Activated T-cell treated with anti-CD3 and anti-CD28 coated beads, Interleukin-2, amount 50 U/mL, for 1 hour (primary cell): ENCODE measurements around the gene CHCHD4.
"Not testable (repeated sequence)": the region's sequence is repeated elsewhere in the genome, so short reads cannot be mapped to it uniquely, and the experiment has no call there.

ENCODE experiments used
- DNase-seq: peaks from one replicate; pipeline ENCODE4 v3.0.0-alpha.2; 2020

The CHCHD4 gene

DNA sequence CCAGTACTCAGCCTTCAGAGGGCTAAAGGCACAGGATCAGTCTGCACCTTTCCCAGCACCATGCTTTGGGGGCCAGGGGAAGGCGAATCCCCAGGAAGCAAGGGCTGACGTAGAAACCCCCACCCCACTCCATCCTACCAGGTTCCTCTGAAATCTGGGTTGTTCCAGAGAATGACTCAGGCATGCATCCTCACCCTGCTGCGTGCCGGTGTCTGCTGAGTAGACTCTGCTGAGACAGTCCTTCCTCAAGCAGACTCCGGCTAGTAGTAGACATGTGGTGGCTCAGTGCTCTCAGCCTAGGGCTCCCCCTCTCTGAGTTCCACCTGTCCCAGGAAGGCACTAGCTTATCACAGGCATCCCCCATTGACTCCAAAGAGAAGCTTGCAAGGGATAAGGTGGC lies 9.2 kb upstream of the CHCHD4 start:
- DNase-seq = no peak

DNA sequence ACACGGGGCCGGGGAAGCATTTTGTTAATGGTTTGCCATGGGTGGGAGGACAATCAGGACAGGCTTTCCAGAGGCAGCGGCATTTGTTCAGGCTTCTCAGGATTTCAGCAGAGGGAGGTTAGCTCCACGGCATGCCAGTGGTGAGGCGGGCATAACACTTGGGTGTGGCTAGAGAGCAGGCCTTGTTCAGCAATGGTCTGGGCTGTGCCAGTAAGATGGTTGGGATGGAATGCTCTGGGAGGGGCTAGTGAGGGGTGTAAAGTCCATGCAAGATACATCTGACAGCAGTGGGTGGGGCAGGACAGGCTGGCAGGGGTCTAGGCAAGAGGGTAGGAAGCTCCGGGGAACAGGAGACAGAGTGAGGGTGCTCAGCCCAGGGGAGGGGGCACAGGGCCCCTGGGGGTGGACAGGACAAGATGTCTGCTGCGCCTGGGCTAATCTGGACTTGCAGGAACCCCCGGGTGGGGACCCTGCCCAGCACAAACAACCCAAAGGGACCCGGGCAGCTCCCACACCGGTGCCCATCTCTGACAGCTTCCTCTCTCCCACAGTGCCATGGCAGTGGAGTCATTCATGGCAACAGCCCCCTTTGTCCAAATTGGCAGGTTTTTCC lies 8.6 kb upstream of the CHCHD4 start:
- no peak for DNase-seq

DNA sequence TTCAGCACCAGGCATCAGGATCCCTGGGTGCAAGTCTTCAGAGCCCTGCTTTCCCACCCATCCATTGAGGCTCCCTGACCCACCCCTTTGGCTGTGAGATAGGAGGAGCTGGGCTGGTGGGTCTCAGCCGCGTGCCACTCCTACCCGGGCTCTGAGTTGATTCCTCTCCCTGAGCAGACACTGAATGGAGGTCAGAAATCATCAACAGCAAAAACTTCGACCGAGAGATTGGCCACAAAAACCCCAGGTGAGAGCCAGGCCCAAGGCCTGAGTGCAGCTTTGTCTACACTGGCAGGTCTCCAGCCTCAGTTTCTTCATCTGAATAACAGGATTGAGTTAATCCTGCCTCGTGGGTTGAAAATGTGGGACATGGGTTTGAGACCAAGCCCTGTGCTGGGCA lies 8.0 kb upstream of the CHCHD4 start:
- no peak for DNase-seq

DNA sequence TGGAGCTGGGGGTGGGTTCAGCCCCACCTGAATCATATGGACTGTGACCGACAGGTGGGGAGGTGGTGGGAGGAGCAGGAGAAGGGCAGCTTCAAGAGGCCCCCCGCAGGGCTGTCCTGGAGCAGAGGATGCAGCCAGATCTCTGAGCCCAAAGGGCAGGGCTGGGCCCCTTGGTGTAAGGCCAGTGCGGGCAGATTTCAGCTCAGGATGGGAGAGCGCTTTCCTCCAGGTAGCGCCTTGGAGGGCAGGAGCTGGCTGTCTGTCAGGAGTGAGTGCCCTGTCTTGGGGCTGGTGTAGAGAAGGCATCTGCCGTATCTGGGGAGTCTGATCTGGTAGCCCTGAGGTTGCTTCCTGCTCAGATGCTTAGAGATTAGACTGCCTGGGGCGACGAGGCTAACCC lies 7.5 kb upstream of the CHCHD4 start:
- DNase-seq = no peak

DNA sequence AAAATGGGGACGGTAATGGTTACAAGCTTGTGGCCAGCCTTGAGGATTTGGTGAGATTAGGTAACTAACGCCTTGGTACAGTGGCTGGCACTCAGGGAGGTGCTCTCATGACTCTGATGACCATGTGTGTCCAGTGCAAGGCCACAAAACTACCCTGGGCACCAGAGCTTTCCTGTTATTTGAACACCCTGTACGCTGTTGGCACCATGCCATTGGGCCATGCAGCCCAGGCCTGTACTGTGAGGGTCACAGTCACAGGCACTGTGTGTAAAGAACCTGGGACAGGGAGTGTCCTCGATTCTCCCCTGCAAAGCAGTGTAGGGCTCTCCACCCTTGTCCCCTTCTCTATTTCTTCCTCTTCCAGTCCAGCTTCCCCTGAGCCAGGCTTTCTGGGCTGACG lies 6.5 kb upstream of the CHCHD4 start:
- DNase-seq = no peak

DNA sequence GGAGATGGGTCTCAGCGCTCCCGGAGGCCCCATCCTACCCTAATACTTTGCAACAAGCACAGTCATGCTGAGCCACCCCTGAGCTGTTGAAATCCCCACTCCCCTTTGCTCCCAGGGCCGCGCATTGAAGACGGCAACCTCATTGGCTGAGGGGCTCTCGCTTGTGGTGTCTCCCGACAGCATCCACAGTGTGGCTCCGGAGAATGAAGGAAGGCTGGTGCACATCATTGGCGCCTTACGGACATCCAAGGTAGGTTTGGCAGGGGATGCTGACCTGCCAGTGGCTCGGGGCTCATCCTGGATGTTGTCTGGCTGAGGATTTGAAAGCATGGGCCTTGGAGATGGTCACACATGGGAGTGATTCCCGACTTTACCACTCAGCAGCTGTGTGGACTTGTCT lies 6.0 kb upstream of the CHCHD4 start:
- DNase-seq = no peak

DNA sequence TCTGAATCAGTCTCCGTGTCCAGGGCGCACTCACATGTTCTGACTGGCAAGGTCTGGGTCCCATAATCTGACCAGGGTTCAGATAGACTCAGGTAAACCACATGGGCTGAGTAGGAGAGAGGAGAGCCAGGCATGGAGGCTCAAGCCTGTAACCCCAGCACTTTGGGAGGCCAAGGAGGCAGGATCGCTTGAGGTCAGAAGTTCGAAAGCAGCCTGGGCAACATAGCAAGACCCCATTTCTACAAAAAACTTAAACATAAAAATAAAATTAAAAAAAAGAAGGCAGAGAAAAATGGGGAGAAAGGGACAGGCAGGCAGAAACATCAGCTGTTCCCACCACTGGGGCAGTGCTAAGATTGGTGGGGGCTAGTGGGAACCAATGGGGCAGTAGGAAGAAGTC lies 5.6 kb upstream of the CHCHD4 start:
- no peak for DNase-seq

DNA sequence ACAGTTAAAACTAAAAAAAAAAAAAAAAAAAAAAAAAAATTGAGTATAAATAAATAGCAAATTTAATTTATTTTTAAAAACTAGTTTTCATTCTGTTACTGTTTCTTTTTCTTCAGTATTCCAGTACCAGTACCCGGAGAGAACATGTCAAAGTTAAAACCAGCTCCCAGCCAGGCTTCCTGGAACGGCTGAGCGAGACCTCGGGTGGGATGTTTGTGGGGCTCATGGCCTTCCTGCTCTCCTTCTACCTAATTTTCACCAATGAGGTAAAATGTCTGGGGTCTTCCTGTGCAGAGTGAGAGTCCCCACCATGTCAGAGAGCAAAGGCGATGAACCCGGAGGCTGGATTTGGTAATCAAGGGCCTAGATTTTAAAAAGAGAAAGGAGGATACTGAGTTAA lies 4.6 kb upstream of the CHCHD4 start:
- DNase-seq = no peak

DNA sequence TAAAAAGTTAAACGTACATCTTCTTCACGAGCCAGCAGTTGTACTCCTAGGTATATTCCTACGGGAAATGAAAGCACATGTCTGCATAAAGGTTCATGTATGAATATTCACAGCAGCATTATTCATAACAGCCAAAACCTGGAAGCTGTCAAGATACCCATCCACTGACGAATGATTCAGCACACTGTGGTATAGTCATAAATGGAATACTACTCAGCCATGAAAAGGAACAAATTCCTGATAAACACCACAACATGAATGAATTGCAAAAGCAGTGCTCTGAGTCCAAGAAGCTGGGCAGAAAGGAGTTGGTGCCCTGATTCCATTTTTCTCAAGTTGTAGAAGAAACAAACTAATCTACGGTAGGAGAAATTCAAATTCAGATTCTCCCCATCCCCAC lies 4.1 kb upstream of the CHCHD4 start:
- no peak for DNase-seq

DNA sequence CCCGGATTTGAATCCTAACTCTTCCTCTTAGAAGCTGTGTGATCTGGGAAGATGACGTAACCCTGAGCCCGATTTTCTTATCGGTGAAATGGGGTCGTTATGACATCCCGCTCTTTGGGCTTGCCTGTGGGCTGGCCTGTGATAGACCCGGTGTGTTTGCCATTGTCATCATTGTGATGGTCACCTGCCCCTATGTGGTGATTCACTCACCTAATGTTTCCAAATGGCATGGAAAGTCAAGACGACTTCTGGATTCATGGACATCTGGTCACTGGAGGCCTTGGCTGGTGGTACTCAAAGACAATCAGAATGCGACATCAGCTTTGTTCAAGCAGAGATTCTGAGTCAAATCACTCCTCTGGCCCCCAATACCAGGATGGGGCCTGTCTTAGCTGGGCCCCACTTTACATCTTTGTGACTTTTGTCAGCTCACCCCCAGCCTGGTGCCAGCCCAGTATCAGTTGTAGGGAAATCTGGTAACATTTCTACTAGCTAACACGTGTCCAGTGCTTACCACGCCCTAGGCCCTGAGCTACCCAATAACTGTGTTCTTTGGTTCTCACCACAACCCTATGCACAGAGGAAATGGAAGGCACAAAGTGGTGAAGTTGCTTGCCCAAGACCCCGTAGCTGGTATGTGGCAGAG lies 3.0 kb upstream of the CHCHD4 start:
- DNase-seq = no peak

DNA sequence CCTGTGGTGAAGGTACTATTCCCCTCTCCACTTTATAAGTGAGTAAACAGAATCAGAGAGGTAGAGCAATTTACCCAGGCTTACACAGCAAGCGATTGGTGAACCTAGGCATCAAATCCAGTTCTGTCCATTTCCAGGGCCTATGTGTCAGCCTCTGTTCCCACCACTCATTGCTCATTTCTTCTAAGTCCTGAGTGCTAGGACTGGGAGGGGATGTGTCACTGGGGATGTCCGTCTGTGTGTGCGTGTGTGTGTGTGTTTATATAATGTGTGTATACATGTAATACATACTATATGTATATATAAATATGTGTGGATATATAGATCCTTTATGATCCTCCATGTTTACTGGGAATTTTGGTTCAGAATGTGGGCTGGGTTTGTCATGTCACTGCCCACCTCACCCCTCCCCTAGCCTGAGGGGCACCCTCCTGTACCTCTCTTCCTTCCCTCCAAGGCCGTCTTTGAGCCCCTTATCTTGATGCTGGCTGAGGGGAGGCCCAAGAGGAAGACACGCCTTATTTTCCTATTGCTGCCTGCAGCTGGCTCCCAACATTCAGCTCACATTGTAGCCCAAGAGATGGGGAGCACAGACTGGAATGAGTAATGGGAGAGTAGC lies 2.3 kb upstream of the CHCHD4 start:
- DNase-seq = no peak

DNA sequence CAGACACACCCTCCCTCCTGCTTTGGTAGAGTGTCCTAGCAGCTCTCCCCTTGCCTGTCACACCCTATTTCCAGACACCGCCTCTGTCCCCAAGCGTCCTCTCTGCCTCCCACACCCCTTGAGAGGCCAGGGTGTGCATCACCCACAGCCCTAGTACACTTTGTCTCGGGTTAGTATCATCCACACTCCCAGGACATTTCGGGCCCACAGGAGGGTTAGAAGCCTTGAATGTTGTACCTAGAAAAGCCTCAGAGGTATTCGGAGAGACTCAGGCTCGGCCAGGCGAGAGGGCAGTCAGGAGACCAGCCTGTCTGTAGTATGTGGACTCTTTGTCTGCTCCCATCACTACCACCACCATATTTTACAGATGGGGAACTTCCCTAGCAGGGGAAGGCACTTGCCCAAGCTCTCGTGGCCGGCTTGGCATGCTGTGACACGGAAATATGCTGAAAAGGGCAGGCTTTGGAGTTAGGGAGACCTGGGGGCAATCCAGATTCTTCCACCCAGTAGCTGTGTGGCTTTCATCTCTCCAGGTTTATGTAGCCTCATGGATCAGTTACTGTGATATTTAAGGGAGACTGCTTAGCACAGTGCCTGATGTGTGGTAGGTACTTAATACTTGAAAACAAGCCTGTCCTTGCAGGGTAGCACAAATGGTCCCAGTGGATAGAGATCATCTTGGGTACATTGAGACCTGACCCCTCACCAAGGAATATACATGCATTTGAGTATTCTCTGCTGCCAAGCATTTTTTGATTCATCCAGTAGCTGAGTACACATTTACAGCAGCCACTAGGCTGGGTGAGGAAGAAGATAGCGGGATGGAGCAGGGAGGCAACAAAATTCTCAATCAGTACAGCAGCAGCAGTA lies 1.6 kb upstream of the CHCHD4 start:
- DNase-seq = no peak

DNA sequence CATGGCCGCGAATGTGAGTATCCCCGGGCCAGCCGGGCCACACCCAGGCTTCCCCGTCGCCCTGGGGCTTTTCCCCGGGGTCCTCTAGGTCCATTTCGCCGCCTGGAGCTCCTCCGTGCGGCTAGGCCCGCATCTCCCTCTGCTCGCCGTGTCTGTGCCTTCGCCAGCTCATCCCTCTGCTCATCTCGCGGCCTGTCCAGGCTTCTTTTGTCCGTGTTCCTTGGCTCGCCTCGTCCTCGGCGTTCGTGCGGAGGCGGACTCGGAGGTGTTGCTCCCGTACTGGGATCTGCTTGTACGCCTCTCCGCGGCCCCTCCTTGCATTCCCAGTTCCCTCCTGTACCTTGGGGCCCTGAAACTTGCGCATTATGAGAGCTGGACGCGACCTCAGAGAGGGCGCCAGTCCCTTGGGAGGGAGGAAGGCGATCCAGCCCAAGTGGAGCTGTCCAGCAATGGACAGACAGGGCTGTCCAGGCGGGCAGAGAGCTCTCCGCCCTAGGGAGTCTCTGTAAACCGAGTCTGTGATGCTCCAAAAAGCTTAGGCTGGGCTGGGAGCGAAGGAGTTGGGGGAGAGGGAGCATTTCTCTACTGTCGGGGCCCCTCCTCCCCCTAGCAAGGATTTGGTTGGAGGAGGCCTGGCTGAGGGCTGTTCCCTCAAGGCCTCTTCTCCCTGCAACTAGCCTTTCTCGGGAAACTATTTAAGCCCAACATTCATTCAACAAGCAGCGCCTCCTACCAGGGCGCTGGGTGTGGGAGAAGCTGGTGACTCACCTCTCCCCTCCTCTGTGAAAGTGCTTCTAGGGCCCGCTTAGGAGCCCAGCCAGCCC lies 735 bp upstream of the CHCHD4 start:
- peak; percentile 65 for DNase-seq

DNA sequence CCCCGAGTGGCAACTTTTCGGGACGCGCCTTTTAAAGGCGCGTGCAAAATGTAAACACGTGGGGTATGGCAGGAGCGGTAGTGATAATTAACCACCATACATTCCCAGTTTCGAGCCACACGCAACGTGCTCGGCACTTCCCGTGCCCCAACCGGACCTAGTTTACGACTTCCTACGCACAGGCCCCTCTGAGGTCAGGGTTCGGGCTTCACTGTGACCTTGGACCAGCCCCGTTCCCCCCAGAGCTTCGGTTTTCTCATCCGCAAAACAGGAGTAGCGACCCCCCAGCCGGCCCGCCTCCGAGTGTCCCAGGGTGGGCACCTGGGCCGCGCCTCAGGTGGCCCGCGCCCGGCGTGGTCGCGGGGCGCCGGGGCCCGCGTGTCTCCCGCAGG lies 451 bp downstream of the CHCHD4 start:
- DNase-seq = no peak

DNA sequence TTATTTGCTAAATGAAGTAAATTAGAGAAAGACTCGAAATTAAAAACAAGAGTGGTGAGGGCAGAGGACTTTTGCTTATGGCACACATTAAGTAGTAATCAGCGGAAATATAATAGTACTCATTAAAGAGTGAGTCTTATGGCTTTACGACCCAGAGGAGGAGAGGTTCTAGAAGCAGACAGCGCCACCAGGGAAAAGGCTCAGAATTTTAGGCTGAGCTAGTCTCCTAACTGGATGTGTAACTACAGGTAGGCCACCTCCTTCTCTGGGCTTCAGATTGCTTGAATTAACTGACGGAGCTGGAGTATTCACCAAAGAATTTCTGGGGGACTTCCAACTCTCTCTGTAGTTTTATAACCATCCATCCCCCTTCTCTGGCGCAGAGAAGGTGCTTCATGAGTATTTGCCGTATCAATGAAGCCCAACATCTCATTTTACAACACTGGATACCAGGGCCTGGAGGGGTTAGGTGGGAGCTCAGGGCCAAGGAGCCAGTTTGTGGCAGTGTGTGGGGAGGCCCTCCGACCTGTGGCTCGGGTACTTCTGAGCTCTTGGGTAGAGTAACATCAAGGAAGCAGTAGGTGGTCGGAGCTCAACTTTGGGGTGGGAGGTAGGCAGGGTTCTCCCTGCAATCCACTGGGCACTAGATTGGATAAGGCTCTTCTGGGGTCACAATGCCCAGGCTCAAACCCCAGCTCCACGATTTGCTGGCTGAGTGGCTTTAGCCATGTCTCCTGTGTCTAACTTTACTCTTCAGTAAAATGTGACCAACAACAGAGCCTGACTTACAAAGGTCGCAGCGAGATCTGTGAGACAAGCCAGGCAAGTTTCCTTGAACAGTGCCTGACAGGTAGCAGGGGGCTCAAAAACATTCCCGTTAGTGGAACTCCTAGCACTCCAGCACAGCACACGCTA lies 1.1 kb downstream of the CHCHD4 start:
- DNase-seq = no peak

DNA sequence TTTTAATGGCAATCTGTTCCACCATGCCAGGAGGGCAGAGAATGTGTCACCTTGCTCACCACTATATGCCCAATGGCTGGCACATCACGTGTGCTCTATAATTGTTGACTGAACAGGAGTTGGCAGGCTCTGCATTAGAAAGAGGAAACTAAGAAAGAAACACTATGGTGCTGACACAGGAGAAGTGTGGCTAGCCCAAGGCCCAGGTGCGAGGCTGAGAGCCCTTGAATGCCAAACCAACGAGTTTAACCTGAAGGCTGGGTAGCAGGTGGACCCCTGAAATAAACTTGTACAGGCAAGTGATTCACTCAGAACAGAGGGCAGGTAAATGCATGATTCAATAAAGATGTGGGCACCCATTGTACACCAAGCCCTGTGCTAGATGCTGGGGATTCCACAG lies 2.4 kb downstream of the CHCHD4 start:
- no peak for DNase-seq

DNA sequence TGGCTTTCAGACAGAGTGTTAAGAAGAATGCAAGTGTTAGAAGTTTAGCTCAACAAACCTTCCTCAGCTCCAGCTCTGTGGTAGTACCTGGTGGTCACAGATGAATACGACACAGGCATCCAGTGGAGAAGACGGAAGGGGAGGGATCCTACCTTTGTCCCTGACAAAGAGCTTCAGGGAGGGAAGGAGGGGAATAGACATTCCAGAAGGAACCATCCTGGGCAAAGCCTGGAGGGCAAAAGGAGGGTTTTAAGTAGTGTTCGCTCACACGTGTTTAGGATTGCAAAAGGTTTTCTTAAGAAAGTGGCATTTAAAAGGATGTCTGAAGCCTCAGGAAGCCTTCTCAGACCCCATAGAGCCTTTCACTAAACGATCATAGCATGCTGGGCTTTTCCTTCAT lies 2.8 kb downstream of the CHCHD4 start:
- DNase-seq = no peak

DNA sequence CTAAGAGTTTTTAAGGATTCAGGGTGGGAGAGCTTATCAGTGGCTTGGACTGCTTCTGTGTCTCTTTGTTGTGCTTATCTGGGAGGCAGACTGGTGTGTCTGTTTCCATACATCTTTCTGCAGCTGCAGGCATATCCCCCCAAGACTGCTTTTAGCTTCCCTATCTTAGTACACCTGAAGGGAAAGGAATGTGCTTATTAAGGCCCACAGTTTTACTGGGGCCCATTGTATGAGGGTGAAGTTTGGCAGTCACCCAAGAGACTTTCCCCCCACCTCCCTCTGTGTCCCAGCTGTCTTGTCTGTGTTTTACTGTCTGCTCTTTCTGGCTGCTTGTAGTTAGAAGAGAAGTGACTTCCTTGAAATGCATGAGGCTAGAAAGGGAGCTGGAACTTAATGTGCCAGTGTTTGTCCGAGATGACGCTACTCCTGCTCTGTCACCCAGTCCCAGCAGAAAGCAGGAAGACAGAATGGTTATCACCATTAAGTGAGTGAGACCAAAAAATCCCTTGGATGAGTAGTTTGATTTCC lies 3.7 kb downstream of the CHCHD4 start:
- DNase-seq = not testable (repeated sequence)

DNA sequence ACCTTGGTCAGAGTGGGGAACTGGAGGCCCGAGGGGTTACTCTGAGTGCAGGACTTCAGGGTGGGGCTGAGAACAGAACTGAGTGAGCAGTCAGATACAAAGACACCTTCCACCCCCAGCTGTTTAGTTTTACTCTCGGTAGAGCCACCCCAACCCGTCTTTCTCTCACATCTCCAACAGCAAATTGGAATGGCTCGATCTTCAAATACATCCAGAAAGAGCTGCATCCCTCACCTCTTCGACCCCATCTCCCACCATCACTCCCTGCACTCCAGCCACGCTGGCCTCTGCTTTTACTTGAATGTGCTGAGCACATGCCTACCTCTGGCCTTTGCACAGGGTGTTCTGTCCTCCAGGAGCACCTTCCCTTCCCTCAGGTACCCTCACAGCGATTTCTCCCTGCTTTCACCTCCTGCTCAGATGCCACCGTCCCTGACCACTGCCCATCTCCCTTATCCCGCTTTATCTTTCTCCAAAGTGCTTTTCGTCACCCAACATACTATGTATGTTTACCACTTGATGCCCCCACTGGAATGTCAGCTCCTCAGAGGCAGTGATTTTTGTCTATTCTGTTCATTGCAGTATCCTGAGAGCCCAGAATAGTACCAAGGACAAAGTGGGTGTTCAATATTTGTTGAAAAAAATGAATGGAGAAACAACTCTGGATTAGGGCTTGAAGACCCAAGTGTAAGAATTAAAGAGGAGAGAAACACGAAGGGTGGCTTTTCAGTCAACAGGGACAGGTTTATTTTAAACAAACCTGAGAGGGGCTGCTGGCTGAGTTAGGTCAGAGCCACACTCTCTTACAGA lies 4.4 kb downstream of the CHCHD4 start:
- DNase-seq = no peak

DNA sequence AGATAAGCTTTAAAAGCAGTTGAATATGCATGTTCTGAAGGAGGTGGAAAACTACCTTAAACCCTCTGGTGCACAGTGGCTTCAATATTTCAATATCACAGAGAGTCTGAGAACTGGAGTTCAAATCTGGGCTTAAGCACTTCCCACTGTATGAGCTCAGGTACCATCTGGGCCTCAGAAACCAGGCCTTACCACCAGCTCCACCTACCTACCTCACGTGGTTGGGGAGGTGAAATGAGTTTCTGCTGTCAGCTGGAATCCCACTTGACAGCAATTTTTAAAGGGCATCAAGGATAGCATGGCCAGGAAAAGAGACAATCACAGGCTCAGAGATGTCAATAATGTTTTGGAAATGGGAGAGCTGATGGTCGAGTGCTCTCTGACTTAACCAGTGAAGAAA lies 5.0 kb downstream of the CHCHD4 start:
- DNase-seq = no peak
